ENCODE data around the gene OTUB2. TPM values are rescaled to one million over a fixed set of nuclear protein-coding genes. Genes with fewer than 3 reads are reported as not detected.

Gene OTUB2
- total and polyA plus RNA-seq, 2 of the 8 experiments (the other 6 are each of a cell fraction or from before 2014, with no cell fraction given): 2.2 to 4.2 TPM

DNA sequence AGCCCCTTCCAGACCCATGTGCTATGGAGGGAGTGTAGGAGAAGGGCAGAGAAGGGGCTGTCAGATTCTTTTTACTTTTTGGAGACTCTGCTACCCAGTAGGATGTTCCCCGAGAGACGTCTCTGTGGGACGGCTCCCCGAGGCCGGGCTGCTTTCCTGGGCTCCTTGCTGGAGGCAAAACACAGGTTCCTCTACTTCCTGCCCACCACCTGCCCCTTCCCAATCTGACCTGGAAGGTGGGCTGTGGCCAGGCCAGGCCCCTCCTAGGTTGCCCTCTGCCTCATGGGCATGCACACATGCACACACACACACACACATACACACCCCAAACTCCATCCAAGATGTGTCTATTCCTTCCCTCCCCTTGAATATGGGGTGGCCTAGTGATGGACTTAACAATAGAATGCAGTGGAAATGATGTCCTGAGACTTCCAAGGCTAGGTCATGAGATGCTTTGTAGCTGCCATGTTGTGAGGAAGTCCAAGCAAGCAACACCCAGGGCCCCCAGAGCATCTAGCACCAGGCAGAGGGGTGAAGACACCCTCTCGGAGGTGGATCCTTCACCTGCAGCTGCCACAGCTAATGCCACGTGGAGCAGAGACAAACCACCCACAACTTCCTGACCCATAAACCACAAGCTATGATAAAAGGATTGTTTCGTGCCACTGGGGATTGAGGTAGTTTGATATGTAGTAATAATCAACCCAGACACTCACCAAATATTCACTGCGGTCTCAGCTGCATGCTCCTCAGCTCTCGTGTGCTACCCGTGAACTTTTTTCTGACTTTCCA lies 48.2 kb upstream of the OTUB2 start:
- H2BK12ac ChIP-seq (ENCODE audit: low read depth, low read length): no peak overlapping the region; the same call in 1 of the 2 replicates
- H3K23me2 ChIP-seq (ENCODE audit: low read depth, low read length): no peaks in the 10 kb centered on the region
- H3K9ac ChIP-seq (replicated peaks in 1 of 4; ENCODE audit: extremely low read depth in 1 of 4, low read depth in 3 of 4, low read length in 3 of 4): no peak overlapping the region
- no peaks in the 10 kb centered on the region for H3K36me3 ChIP-seq (ENCODE audit: control insufficient read depth in 2 of 4, insufficient read depth in 4 of 4, low read length in 3 of 4)
- H4K20me1 ChIP-seq (replicated peaks in 1 of 2; ENCODE audit: control insufficient read depth in 1 of 2, insufficient read depth in 2 of 2, low read length in 2 of 2): no peaks in the 10 kb centered on the region
- no peak for TF ChIP-seq RBBP5 (IDR thresholded peaks at IDR 0.05; ENCODE audit: borderline replicate concordance, low read depth, low read length)
- no peak for TF ChIP-seq CREB1 (IDR thresholded peaks at IDR 0.05)
- no peak for TF ChIP-seq MAX (IDR thresholded peaks at IDR 0.05)
- H3K23ac ChIP-seq (ENCODE audit: insufficient read length): no peak overlapping the region
- H4K91ac ChIP-seq (replicated peaks; ENCODE audit: insufficient read length, low read length): no peak overlapping the region
- no peak overlapping the region for H3K4ac ChIP-seq (replicated peaks; ENCODE audit: insufficient read length, low read depth, low read length)
- H3K27ac ChIP-seq (ENCODE audit: low read depth, low read length): no peak overlapping the region
- no peaks in the 10 kb centered on the region for H3K9me3 ChIP-seq (ENCODE audit: insufficient read depth in 2 of 2, low read depth in 1 of 2, low read length in 1 of 2)
- H3K18ac ChIP-seq (ENCODE audit: extremely low read depth, low read length): no peak overlapping the region
- H3K56ac ChIP-seq (replicated peaks; ENCODE audit: insufficient read length, low read depth, low read length): no peak overlapping the region
- no peak overlapping the region for H3K4me3 ChIP-seq (ENCODE audit: extremely low read depth in 1 of 4, insufficient read depth in 2 of 4, low read depth in 3 of 4, low read length in 4 of 4)
- FAIRE-seq (no peak), DNase-seq (ENCODE audit: low read depth in 1 of 2, low spot score in 2 of 2) (no peak)
- no peak overlapping the region for H2BK20ac ChIP-seq (ENCODE audit: low read length)
- no peak overlapping the region for H3K4me2 ChIP-seq (ENCODE audit: insufficient read depth in 1 of 2, low read depth in 2 of 2, low read length in 2 of 2)
- no peak overlapping the region for H2BK15ac ChIP-seq (ENCODE audit: low read length)
- ChIA-PET CTCF (ENCODE audit: partially characterized antibody) (interaction anchor here (0.7 to 2.6 kb wide), 8 partner anchors 7 to 165 kb away, joined by 3 to 12 read pairs (median 4); no protein-coding TSS in a partner anchor), POLR2A (ENCODE audit: partially characterized antibody) (interaction anchor here (1.9 kb wide), 1 partner anchor 31 kb away, joined by 3 read pairs; no protein-coding TSS in a partner anchor)
- no peak overlapping the region for H4K8ac ChIP-seq (ENCODE audit: extremely low read depth, insufficient read depth, low read length)
- peaks cover 0 to 3% (median 0%) of the 10 kb centered on the region in 4 experiments; a peak in 1 of 7 replicates for H3K4me1 ChIP-seq (replicated peaks in 1 of 4; ENCODE audit: control insufficient read depth in 3 of 4, insufficient read depth in 4 of 4, low read length in 3 of 4)
- H3K14ac ChIP-seq (ENCODE audit: insufficient read length): no peak overlapping the region
- H2AK5ac ChIP-seq (ENCODE audit: low read depth, low read length): no peak overlapping the region
- H2BK120ac ChIP-seq (replicated peaks; ENCODE audit: low read depth, low read length): no peak overlapping the region
- no peak overlapping the region for H2BK5ac ChIP-seq (ENCODE audit: low read depth, low read length)
- no peaks in the 10 kb centered on the region for H3K79me1 ChIP-seq (ENCODE audit: low read depth, low read length)
- H4K5ac ChIP-seq (ENCODE audit: insufficient read length, low read depth, low read length): no peak overlapping the region
- no peaks in the 10 kb centered on the region; a peak in 1 of 7 replicates for H3K27me3 ChIP-seq (replicated peaks in 1 of 4; ENCODE audit: control insufficient read depth in 3 of 4, extremely low read depth in 1 of 4, insufficient read depth in 3 of 4, low read length in 3 of 4)
- 95% methylated on average over 11 of the region's 11 CpGs; no CpG with 5 or more reads in 1 of the 2 experiments for WGBS, 2 experiments (ENCODE audit: extremely low coverage in 1 of 2, insufficient coverage in 1 of 2, insufficient read length in 1 of 2, insufficient replicate concordance in 2 of 2, low coverage in 1 of 2, low lambda C conversion rate in 2 of 2, missing lambda C conversion rate in 1 of 2)
- no peaks in the 10 kb centered on the region for H3K79me2 ChIP-seq (ENCODE audit: control insufficient read depth in 1 of 2, insufficient read depth in 2 of 2, low read length in 2 of 2)
- no peak overlapping the region for H2AFZ ChIP-seq (ENCODE audit: low read length)

Measured in H1 (cell line).